Measurements from ENCODE around the gene OR4D2.

The OR4D2 gene

GRCh38 chr17:58210922-58211321 lies 44.1 kb downstream of the OR4D2 start:
- no peak overlapping the region for H3K27ac ChIP-seq
- no peak for TF ChIP-seq ZFX (IDR thresholded peaks at IDR 0.05; ENCODE audit: borderline replicate concordance)
- TF ChIP-seq CTCF (IDR thresholded peaks at IDR 0.05) = peak; percentile 25; the same call in 1 of the 2 replicates

DNA sequence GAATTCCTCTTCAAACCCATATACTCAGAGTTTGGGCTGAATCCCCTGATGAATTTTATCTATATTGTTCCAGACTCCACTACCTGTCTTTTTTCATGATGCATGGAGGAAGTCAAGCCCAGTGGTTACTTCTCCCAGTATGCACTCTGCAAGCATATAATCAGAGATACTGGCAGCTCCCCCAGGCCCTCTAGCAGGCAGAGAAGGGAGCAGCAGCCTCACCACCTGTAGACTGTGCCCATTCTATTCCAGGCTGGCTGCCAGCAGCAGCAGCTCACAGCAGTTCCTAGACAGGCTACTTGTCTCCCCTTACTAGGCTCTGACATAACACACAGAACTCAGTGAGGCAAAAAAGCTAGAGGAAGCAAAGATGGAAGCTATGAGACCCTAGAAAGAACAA lies 48.9 kb downstream of the OR4D2 start:
- TF ChIP-seq ZFX (IDR thresholded peaks at IDR 0.05; ENCODE audit: borderline replicate concordance) = no peak
- no peak for TF ChIP-seq CTCF (IDR thresholded peaks at IDR 0.05)
- H3K27ac ChIP-seq = no peak overlapping the region

- TF ChIP-seq ZFX (IDR thresholded peaks at IDR 0.05; ENCODE audit: borderline replicate concordance) = no peak
- no peak for TF ChIP-seq CTCF (IDR thresholded peaks at IDR 0.05)
- H3K27ac ChIP-seq = no peak overlapping the region
Observed at GRCh38 chr17:58217766-58218165, 51.0 kb downstream of the OR4D2 start.

DNA sequence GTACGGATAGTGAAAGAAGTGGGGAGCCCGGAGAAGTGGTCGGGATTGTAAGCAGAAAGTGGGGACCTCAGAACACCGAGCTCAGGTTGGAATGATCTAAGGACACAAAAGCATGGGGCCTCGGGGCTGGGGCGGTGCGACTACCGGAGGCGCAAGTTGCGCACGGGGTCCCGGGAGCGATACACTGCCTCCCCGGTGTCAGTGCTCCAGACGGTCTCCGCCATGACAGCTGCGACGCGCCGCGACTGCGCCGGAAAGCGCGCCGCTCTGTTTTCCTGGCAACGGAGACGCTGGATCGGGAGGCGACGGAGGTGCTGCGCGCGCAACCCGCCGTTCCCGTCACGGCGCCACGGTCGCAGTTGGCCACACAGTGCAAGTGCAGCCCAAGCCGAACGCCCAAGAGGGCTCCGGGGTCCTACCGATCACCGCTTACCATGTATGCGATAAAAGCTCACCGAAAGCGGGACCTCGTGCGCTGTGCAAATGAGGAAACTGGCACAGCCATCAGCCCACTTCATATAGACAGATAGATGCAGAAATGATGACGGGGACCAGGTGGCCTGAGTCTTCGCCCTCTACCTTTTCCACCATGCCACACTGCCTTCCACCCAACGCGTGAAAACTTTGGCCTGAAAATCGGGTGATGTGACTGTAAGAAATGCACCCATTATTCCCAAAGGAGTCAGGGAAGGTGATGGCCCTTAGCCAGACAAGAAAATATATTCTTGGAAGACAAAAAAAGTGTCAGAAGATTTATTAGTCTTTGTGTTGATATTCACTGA lies 52.4 kb downstream of the OR4D2 start, which contains the start of gene MKS1:
Gene MKS1 (minus strand): TSS at position 249 of the 782 bp plus-strand sequence. CDS start 25 bp downstream, at position 224.
- TF ChIP-seq ZFX (IDR thresholded peaks at IDR 0.05; ENCODE audit: borderline replicate concordance) (no peak), CTCF (IDR thresholded peaks at IDR 0.05) (peak; percentile 69)
- peak within 1 kb of the TSS; percentile 63 for H3K27ac ChIP-seq

GRCh38 chr17:58219789-58220183 lies 53.0 kb downstream of the OR4D2 start:
- peak overlapping the region; percentile 63 for H3K27ac ChIP-seq
- TF ChIP-seq ZFX (IDR thresholded peaks at IDR 0.05; ENCODE audit: borderline replicate concordance) (no peak), CTCF (IDR thresholded peaks at IDR 0.05) (no peak)

Measured in 22Rv1 (cell line).